ENCODE measurements around the gene PTP4A2.

- TF ChIP-seq, protein P1, sequence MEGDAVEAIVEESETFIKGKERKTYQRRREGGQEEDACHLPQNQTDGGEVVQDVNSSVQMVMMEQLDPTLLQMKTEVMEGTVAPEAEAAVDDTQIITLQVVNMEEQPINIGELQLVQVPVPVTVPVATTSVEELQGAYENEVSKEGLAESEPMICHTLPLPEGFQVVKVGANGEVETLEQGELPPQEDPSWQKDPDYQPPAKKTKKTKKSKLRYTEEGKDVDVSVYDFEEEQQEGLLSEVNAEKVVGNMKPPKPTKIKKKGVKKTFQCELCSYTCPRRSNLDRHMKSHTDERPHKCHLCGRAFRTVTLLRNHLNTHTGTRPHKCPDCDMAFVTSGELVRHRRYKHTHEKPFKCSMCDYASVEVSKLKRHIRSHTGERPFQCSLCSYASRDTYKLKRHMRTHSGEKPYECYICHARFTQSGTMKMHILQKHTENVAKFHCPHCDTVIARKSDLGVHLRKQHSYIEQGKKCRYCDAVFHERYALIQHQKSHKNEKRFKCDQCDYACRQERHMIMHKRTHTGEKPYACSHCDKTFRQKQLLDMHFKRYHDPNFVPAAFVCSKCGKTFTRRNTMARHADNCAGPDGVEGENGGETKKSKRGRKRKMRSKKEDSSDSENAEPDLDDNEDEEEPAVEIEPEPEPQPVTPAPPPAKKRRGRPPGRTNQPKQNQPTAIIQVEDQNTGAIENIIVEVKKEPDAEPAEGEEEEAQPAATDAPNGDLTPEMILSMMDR (IDR thresholded peaks at IDR 0.05), result no peak
- TF ChIP-seq SIN3A (IDR thresholded peaks at IDR 0.05; ENCODE audit: borderline replicate concordance, low read depth, low read length), result no peak
These were observed 49.9 kb downstream of the PTP4A2 start for GRCh38 chr1:31888291-31888690.

Data from SK-N-SH (cell line).